MG63 (cell line): ENCODE results near the gene ERBB3. TPM values are rescaled to one million over a fixed set of nuclear protein-coding genes. Genes with fewer than 3 reads are reported as not detected.

Experiments
- DNase-seq: peaks from one replicate; pipeline ENCODE4 v3.0.0-alpha.2; 2020
- H3K27me3 ChIP-seq: fragments of 250-450 bp; sonication (Bioruptor Pico); 2 replicates; pipeline ENCODE4 v1.5.1; 2020; ENCODE audit warnings: mild to moderate bottlenecking, moderate library complexity
- H3K36me3 ChIP-seq: fragments of 250-450 bp; sonication (Bioruptor Pico); 2 replicates; pipeline ENCODE4 v1.5.1; 2020; ENCODE audit warnings: mild to moderate bottlenecking, moderate library complexity
- H3K4me3 ChIP-seq: fragments of 250-450 bp; sonication (Bioruptor Pico); 2 replicates; pipeline ENCODE4 v1.5.1; 2020; ENCODE audit warnings: mild to moderate bottlenecking, moderate library complexity
- H3K9me3 ChIP-seq: fragments of 250-450 bp; sonication (Bioruptor Pico); 2 replicates; pipeline ENCODE4 v1.5.1; 2020; ENCODE audit warnings: mild to moderate bottlenecking, moderate library complexity
- total RNA-seq: library from RNA; depleted of rRNA; stranded (reverse); fragments of >200 nt; shearing (Covaris generic); gene quantifications from 2 replicates; pipeline ENCODE4 v1.2.3, GENCODE V29; 2014; ENCODE audit warnings: low replicate concordance; rRNA removed

Gene ERBB3
- total RNA-seq, 1 experiment from 2014 or later, result 0.56 TPM

DNA sequence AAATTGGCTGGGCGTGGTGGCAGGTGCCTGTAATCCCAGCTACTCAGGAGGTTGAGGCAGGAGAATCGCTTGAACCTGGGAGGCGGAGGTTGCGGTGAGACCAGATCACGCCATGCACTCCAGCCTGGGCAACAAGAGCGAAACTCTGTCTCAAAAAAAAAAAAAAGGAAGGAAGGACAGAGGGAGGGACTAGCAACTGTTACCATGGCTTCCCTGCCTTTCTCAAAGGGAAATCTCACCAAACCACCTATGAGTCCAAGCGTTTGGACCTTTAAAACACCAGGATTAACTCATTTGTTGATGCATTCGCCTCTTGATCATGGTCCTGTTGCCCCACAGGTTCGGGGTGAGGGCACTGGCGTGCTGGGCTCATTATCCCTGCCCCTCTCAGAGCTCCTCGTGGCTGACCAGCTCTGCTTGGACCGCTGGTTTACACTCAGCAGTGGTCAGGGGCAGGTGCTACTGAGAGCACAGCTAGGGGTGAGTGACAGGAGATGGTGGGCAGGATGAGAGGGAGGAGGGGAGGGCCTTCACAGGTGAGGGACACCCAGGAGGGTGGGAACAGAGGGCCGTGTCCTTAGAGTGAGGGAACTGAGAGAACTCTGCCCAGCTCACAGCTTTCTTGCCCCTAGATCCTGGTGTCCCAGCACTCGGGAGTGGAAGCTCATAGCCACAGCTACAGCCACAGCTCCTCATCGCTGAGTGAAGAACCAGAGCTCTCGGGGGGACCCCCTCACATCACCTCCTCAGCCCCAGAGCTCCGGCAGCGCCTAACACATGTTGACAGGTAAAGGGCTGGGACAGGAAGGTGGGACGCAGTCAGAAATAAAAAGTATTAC lies 62.2 kb downstream of the ERBB3 start:
- no peak for DNase-seq
- Histone ChIP-seq H3K9me3 (no peaks in the 10 kb centered on the region), H3K27me3 (no peaks in the 10 kb centered on the region), H3K36me3 (peaks cover 57% of the 10 kb centered on the region), H3K4me3 (no peak overlapping the region)

DNA sequence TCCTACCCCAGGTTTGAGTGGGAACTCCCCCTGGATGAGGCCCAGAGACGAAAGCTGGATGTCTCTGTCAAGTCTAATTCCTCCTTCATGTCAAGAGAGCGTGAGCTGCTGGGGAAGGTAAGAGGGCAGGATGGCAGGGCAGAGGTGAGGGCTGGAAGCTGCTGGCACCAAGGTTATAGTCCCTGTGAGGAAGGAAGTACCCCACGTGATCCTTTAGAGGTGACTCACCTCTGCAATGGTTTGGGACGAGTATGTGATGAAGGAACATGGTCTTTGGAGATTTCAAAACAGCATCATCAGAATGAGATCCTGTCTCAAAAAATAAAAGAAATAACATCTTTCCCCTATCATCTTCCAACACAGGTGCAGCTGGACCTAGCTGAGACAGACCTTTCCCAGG lies 63.3 kb downstream of the ERBB3 start:
- Histone ChIP-seq H3K9me3 (no peaks in the 10 kb centered on the region), H3K4me3 (no peak overlapping the region), H3K27me3 (no peaks in the 10 kb centered on the region), H3K36me3 (peaks cover 51% of the 10 kb centered on the region)
- no peak for DNase-seq

DNA sequence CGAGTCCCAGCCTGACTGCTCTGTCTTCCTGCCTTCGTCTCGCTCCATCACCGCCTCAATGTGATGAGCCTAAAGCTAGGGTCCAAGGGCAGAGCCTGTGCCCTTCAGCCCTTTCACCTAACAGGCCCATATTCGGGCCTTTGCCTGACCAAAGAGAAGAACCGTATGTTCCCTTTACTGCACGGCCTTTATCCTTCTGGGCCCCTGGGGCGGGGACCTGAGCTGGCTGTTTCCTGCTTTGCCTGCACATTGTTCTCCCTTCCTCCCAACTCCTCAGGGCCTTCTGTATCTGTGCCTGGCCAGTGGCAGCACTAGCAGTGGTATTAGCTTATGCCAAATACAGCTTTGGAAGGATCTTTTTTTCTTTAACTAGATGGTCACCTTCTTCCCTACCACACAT lies 63.9 kb downstream of the ERBB3 start:
- DNase-seq, result no peak
- H3K36me3 ChIP-seq, result peaks cover 44% of the 10 kb centered on the region
- H3K4me3 ChIP-seq, result no peak overlapping the region
- H3K27me3 ChIP-seq, result no peaks in the 10 kb centered on the region
- H3K9me3 ChIP-seq, result no peaks in the 10 kb centered on the region

DNA sequence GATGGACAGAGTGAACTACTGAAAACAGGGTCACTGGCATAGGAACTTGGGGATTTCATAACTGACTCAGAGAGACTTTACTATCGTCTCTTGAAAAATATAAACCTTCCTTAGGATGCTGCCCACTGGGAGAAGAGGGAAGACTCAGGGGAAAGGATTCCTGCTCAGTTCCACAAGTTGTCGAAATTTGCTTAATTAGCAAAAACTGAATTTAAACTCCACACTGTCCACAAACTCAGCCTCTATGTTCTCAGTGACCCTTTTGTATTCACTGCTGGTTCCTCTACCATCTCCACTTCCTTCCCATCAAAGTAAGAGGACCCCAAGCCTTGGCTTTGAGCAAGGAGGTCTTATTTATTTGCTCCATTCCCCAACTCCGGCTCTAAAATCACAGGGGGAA lies 65.3 kb downstream of the ERBB3 start:
- H3K27me3 ChIP-seq, result no peaks in the 10 kb centered on the region
- no peak for DNase-seq
- no peaks in the 10 kb centered on the region for H3K9me3 ChIP-seq
- no peak overlapping the region for H3K4me3 ChIP-seq
- H3K36me3 ChIP-seq, result peaks cover 34% of the 10 kb centered on the region

DNA sequence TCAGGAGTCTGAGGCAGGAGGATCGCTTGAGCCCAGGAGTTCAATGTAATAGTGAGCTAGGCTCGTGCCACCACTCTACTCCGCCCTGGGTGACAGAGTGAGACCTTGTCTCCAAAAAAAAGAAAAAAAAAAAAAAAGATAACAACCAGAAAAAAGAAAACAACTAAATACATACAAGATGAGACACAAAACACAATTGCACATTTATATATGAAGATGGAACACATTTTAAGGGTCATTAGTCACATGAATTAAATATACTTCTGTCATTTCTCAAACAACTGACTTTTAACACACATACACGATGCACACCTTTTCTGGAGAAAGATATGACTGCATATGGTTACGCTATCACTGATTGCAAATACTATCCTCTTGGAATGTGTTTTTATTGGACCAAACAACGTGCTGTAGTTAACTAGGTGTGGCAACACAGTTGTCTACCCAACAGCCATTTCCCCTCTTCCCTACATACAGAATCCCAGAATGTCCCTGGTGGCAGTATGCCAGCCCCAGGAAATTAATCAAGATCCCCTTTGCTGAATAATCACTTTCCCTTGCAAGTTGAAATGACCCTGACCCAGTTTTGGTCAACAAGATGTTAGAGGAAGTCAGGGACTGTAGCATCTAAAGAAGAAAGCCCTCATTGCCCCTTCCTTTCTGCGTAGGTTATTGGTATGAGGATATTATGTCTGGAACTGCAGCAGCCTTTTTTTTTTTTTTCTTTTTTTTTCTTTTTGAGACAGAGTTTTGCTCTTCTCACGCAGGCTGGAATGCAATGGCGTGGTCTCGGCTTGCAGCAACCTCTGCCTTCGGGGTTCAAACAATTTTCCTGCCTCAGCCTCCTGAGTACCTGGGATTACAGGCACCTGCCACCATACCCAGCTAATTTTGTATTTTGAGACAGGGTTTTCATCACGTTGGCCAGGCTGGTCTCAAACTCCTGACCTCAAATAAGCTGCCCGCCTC lies 66.8 kb downstream of the ERBB3 start:
- Histone ChIP-seq H3K9me3 (no peaks in the 10 kb centered on the region), H3K4me3 (no peak overlapping the region), H3K27me3 (no peaks in the 10 kb centered on the region), H3K36me3 (peaks cover 23% of the 10 kb centered on the region)
- no peak for DNase-seq

DNA sequence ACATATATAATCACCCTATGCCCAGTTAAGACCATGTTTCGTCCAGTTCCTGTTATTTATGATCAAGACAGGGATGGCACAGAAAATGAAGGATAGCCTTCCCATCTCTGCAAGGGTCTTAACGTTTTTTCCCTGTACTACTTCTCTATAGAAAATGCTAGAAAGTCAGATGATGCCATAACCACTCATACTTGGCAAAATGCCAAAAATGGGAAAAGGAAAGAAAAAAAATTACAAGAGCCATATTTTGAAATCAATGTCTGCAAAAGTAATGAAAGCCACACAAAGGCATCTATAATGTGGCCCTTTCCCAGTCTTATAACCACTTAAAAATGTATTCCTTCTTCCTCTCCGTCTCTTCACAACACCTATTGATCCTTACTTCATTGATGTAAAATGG lies 70.6 kb downstream of the ERBB3 start:
- no peak overlapping the region for H3K4me3 ChIP-seq
- H3K36me3 ChIP-seq, result peaks cover 10% of the 10 kb centered on the region
- no peaks in the 10 kb centered on the region for H3K9me3 ChIP-seq
- H3K27me3 ChIP-seq, result no peaks in the 10 kb centered on the region
- no peak for DNase-seq

DNA sequence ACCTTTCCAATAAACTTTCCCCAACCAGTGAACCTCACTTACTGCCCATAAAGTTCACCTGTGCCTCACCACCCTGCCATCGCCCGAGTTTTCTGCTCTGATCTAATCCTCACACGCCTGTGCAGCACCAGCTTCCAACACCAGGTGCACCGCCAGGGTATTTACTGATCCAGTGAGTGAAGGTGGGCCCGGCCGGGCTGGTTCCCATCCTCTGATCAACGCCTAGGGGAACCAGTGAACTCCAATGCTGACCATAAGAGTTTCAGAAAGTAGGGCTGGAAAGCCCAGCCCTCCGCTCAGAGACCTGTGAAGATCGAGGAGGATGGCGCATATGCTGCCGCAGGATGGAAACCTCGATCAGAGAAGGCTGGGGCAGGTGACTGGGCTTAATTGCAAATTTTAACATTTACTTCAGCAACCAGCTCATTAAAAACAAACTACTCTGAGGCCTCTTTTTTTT lies 71.7 kb downstream of the ERBB3 start:
- peak; percentile 53 for DNase-seq

DNA sequence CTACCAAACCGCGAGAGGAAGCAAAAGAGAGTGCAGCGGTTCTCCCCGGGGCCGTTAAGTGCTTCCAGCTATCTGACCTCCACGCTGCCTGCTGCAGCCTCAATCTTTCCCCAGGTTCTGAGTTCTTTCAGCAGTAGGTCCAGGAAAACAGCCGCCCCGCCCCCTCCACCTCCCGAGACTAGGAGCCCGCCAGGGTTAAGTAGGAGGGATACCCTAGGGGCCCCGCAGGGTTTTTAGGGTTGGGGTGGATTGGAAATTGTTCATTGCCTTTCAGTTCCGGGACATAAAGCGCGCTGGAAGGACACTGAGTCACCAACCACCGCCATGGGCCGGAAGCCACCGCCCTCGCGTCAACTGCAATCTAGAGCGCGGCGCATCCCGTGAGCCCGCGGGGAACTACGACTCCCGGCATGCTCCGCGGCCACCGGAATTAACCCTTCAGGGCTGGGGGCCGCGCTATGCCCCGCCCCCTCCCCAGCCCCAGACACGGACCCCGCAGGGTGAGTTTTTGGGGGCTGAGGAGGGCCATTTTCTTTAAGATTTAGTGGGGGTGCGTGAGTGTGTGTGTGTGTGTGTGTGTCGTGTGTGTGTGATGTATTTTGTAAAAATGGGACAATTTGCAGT lies 72.3 kb downstream of the ERBB3 start, which contains the start of gene MYL6B:
MYL6B (plus strand) TSS at position 456 of the 624 bp plus-strand sequence. CDS start 1,332 bp downstream, outside the sequence.
- Histone ChIP-seq H3K36me3 (peaks cover 10% of the 10 kb centered on the region), H3K27me3 (no peaks in the 10 kb centered on the region), H3K4me3 (peak within 1 kb of the TSS; percentile 65), H3K9me3 (no peaks in the 10 kb centered on the region)
- DNase-seq, result peak; percentile 95

More for the DNA sequence above, 71.7 kb downstream of the ERBB3 start:
- Histone ChIP-seq H3K4me3 (peak overlapping the region; percentile 65), H3K27me3 (no peaks in the 10 kb centered on the region), H3K9me3 (no peaks in the 10 kb centered on the region), H3K36me3 (peaks cover 10% of the 10 kb centered on the region)

Other genes with a start within 250 kb of the ERBB3 start
- gene MMP19, start 237.2 kb upstream of the ERBB3 start, total RNA-seq, result not detected in 2 replicates
- 34.6 and 42.6 TPM in 2 replicates for gene PYM1, start 152.3 kb upstream of the ERBB3 start, total RNA-seq
- 2.6 and 2.9 TPM in 2 replicates for gene DGKA, start 149.0 kb upstream of the ERBB3 start, total RNA-seq
- gene PMEL, start 114.1 kb upstream of the ERBB3 start, total RNA-seq, result 2.0 TPM in 1 of 2 replicates, not detected in the other
- 40.9 and 41.8 TPM in 2 replicates for gene CDK2, start 113.3 kb upstream of the ERBB3 start, total RNA-seq
- 16.5 and 18.6 TPM in 2 replicates for gene RAB5B, start 106.1 kb upstream of the ERBB3 start, total RNA-seq
- 9.7 and 23.4 TPM in 2 replicates for gene SUOX, start 82.9 kb upstream of the ERBB3 start, total RNA-seq
- 0.30 and 0.54 TPM in 2 replicates for gene IKZF4, start 59.1 kb upstream of the ERBB3 start, total RNA-seq
- gene RPS26, start 38.2 kb upstream of the ERBB3 start, total RNA-seq, result 313 and 847 TPM in 2 replicates
- 329 and 467 TPM in 2 replicates for gene PA2G4, start 24.4 kb downstream of the ERBB3 start, total RNA-seq
- gene RPL41, start 36.5 kb downstream of the ERBB3 start, total RNA-seq, result 1,876 and 4,191 TPM in 2 replicates
- 3.5 and 5.3 TPM in 2 replicates for gene ZC3H10, start 38.1 kb downstream of the ERBB3 start, total RNA-seq
- 84.9 and 145 TPM in 2 replicates for gene ESYT1, start 48.1 kb downstream of the ERBB3 start, total RNA-seq
- gene MYL6B, start 72.4 kb downstream of the ERBB3 start, total RNA-seq, result 65.7 and 123 TPM in 2 replicates
- 1,658 and 1,845 TPM in 2 replicates for gene MYL6, start 78.2 kb downstream of the ERBB3 start, total RNA-seq
- gene SMARCC2, start 109.3 kb downstream of the ERBB3 start, total RNA-seq, result 10.6 and 14.8 TPM in 2 replicates
- gene RNF41, start 141.8 kb downstream of the ERBB3 start, total RNA-seq, result 51.6 and 107 TPM in 2 replicates
- 61.0 and 115 TPM in 2 replicates for gene NABP2, start 144.2 kb downstream of the ERBB3 start, total RNA-seq
- not detected in 2 replicates for gene SLC39A5, start 149.9 kb downstream of the ERBB3 start, total RNA-seq
- 6.0 and 18.9 TPM in 2 replicates for gene ANKRD52, start 178.2 kb downstream of the ERBB3 start, total RNA-seq
- gene COQ10A, start 186.8 kb downstream of the ERBB3 start, total RNA-seq, result 6.9 and 7.7 TPM in 2 replicates
- 73.4 and 88.0 TPM in 2 replicates for gene CS, start 220.2 kb downstream of the ERBB3 start, total RNA-seq
- 126 and 157 TPM in 2 replicates for gene CNPY2, start 235.8 kb downstream of the ERBB3 start, total RNA-seq